Measurements from ENCODE around the gene STRA8. TPM values are rescaled to one million over a fixed set of nuclear protein-coding genes. Genes with fewer than 3 reads are reported as not detected.

STRA8 gene
- total RNA-seq, 4 donors from 2014 or later, result not detected

DNA sequence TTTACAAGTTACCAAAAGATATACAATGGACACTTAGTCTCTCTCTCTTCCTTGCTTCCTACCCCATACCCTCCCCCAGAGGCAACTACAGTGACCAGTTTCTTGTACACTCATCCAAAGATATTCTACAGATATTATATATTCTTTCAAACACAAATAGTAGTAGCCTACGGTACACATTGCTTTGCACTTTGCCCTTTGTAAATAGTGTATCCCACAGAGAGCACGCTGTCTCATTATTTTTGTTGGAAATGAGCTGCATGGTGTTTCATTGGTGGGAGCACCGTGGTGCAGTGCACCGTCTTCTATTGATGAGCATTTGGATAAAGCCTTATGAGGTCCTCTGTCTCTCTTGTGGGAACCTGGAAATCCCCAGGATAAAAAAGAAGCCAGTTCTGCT lies 24.2 kb downstream of the STRA8 start:
- Histone ChIP-seq H3K36me3 (no peaks in the 10 kb centered on the region), H3K4me3 (no peak overlapping the region), H3K4me1 (peaks cover 0 to 13% (median 0%) of the 10 kb centered on the region in 4 donors), H3K9me3 (no peaks in the 10 kb centered on the region), H3K27me3 (no peaks in the 10 kb centered on the region), H3K27ac (no peak overlapping the region)
- TF ChIP-seq, protein P1, sequence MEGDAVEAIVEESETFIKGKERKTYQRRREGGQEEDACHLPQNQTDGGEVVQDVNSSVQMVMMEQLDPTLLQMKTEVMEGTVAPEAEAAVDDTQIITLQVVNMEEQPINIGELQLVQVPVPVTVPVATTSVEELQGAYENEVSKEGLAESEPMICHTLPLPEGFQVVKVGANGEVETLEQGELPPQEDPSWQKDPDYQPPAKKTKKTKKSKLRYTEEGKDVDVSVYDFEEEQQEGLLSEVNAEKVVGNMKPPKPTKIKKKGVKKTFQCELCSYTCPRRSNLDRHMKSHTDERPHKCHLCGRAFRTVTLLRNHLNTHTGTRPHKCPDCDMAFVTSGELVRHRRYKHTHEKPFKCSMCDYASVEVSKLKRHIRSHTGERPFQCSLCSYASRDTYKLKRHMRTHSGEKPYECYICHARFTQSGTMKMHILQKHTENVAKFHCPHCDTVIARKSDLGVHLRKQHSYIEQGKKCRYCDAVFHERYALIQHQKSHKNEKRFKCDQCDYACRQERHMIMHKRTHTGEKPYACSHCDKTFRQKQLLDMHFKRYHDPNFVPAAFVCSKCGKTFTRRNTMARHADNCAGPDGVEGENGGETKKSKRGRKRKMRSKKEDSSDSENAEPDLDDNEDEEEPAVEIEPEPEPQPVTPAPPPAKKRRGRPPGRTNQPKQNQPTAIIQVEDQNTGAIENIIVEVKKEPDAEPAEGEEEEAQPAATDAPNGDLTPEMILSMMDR (IDR thresholded peaks at IDR 0.05), result no peak
- TF ChIP-seq POLR2A (IDR thresholded peaks at IDR 0.05), result no peak
- no peak for DNase-seq

DNA sequence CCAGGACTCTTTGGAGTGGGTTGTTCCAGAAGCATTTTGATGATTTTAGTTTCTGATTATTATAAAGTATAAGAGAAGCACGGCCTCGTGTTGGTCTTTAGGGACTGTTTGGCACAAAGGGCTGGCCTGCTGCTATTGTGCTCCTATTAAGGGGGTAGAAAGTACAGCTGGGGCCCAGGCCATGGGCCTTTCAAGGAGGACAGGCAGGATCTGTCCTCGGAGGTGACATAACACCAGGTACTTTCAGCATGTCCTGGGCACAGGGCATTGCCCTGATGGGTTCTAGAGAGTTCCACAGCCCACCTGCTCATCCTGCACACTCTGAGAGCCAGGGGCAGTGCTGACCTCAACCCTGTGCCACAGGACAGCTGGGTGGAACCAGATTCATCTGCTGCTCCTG lies 24.9 kb downstream of the STRA8 start:
- no peaks in the 10 kb centered on the region for H3K27me3 ChIP-seq
- no peak overlapping the region for H3K4me3 ChIP-seq
- DNase-seq, result no peak
- H3K27ac ChIP-seq, result no peak overlapping the region
- no peak for TF ChIP-seq POLR2A (IDR thresholded peaks at IDR 0.05)
- TF ChIP-seq, protein P1 (IDR thresholded peaks at IDR 0.05), result no peak
- no peaks in the 10 kb centered on the region for H3K9me3 ChIP-seq
- H3K36me3 ChIP-seq, result no peaks in the 10 kb centered on the region
- H3K4me1 ChIP-seq, result peaks cover 0 to 7% (median 0%) of the 10 kb centered on the region in 4 donors

DNA sequence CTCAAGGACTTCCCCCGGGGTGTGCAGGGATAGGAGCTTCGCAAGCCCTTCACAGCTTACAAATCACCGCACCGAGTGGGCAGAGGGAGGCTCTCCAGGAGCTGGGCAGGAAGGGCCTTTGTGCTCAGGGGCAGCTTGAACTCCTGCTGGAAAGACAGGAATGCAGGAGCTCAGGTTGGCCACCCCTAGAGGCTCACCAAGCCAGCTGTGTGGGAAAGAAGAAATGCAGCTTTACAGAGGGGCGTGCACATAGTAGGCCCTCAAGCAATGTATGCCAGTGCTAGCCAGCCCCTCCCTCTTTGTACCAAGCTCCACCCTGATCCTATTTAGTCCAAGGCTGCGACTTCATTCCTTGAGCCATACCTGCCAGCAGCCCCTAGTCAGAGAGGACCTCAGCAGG lies 26.1 kb downstream of the STRA8 start:
- no peaks in the 10 kb centered on the region for H3K9me3 ChIP-seq
- H3K36me3 ChIP-seq, result no peaks in the 10 kb centered on the region
- H3K27me3 ChIP-seq, result no peaks in the 10 kb centered on the region
- no peak for DNase-seq
- no peak overlapping the region for H3K27ac ChIP-seq
- no peak overlapping the region for H3K4me3 ChIP-seq
- no peaks in the 10 kb centered on the region for H3K4me1 ChIP-seq
- no peak for TF ChIP-seq POLR2A (IDR thresholded peaks at IDR 0.05)
- TF ChIP-seq, protein P1 (IDR thresholded peaks at IDR 0.05), result no peak

DNA sequence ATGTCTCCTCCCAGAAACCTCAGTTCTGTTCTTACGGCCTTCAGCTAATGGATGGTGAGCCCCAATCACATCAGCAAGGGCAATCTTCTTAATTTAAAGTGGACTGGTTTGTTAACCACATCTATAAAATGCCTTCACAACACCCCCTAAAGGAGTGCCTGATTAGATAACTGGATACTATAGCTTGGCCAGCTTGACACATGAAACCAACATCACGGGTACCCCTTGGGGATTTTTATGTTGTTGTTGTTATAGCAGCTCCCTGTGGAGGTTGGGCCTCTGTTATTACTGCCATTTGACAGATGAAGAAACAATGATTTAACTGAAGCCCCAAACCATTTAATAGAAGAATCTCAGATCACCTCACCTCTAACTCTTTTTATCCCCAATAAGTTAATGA lies 26.8 kb downstream of the STRA8 start:
- no peak overlapping the region for H3K27ac ChIP-seq
- no peaks in the 10 kb centered on the region for H3K27me3 ChIP-seq
- no peaks in the 10 kb centered on the region for H3K36me3 ChIP-seq
- H3K4me1 ChIP-seq, result no peaks in the 10 kb centered on the region
- DNase-seq, result no peak
- TF ChIP-seq POLR2A (IDR thresholded peaks at IDR 0.05), result no peak
- TF ChIP-seq, protein P1 (IDR thresholded peaks at IDR 0.05), result no peak
- no peak overlapping the region for H3K4me3 ChIP-seq
- no peaks in the 10 kb centered on the region for H3K9me3 ChIP-seq

DNA sequence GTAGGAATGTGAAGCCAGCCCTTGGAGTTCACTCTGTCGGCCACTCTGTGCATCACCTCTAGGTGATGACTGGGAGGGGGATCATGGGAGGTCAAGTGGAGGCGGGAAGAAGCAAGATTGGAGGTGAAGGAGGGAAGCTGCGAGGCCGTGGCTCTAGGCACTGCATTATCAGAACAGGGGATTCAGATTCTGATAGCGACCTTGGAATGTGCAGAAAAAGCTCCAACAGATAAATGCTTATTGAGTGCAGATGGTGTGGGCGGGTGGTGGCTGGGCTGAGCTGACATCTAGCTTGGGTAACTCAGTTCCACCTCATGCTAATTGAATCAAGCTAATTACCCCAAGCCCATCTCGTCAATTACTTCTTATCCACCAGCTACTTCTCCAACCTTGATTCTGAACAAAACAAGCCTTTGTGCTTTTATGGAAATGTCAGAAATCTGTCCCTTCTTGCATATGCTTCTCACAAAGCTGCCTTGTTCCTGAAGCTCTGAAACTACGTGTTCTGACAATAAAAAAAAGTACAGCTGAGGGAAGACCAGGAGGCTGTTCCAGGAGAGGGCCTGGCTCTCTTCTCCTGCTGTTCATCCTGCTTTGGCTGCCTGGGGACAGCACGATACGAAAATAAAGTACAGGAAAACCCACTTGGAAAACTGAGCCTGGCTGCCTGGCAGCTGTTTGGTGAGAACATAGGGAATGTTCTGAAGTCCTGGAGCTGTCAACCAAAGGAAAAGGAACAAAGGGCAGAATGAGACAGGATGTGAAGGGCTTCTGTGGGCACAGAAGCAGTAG lies 27.5 kb downstream of the STRA8 start:
- no peak for TF ChIP-seq POLR2A (IDR thresholded peaks at IDR 0.05)
- TF ChIP-seq, protein P1 (IDR thresholded peaks at IDR 0.05), result no peak
- Histone ChIP-seq H3K27ac (no peak overlapping the region), H3K27me3 (no peaks in the 10 kb centered on the region), H3K4me1 (no peaks in the 10 kb centered on the region), H3K36me3 (no peaks in the 10 kb centered on the region), H3K9me3 (no peaks in the 10 kb centered on the region), H3K4me3 (no peak overlapping the region)
- DNase-seq, result no peak
